ENCODE data around the gene TATDN2.
"Not testable (repeated sequence)": the region's sequence is repeated elsewhere in the genome, so short reads cannot be mapped to it uniquely, and the experiment has no call there.

Gene TATDN2

DNA sequence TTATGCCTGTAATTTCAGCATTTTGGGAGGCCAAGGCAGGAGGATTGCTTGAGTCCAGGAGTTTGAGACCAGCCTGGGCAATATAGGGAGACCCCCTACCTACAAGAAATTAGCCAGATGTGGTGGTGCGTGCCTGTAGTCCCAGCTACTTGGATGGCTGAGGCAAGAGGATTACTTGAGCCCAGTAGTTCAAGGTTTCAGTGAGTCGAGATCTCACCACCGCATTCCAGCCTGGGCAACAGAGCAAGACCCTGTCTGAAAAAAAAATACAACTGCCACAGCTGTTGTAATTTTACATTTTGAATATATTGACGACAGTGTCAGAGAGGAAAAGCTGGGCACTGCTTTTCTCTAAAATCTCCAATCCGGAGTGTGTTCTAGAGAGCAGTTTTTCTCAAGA is 21.2 kb downstream of the TATDN2 start:
- TF ChIP-seq CTCF (IDR thresholded peaks at IDR 0.05; ENCODE audit: control insufficient read depth, extremely low read depth, insufficient read depth): no peak
- no peak for DNase-seq (ENCODE audit: low read depth)

GRCh38 chr3:10272476-10272875 is 24.2 kb downstream of the TATDN2 start:
- not testable (repeated sequence) for DNase-seq (ENCODE audit: low read depth); H3K4me3 ChIP-seq (ENCODE audit: low read depth, low read length)

More for the DNA sequence above, 21.2 kb downstream of the TATDN2 start:
- no peak overlapping the region for H3K4me3 ChIP-seq (ENCODE audit: low read depth, low read length)

GRCh38 chr3:10272977-10273376 is 24.7 kb downstream of the TATDN2 start:
- no peak for TF ChIP-seq CTCF (IDR thresholded peaks at IDR 0.05; ENCODE audit: control insufficient read depth, extremely low read depth, insufficient read depth)
- DNase-seq (ENCODE audit: low read depth): no peak
- H3K4me3 ChIP-seq (ENCODE audit: low read depth, low read length): no peak overlapping the region

DNA sequence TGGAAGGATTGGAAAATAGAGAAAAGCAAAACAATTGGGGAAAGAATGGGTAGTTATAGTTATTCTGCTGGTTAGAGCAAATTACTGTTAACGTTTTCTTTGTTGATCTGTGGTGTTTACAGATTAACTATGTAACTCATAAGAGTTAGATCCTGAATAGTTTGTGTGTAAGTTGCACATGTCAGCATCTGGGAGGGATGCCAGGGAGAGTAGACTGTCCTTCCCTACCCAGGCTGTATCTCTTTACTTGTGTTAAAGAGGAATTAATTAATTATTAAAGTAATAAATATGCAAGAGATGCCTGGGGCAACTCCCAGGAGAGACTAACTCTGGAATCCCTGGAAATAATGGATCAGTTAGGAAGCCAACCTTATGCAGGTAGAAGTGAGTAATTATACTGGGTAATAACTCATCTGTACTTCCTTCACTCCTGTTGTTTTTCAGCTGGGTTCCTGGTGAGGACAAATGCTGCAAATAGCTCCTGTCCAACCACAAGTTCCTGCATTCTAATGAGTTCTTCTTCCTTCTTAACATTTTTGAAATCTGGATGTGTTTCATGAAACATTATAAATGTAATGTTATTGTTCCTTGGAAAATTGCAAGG is 25.5 kb downstream of the TATDN2 start:
- no peak for TF ChIP-seq CTCF (IDR thresholded peaks at IDR 0.05; ENCODE audit: control insufficient read depth, extremely low read depth, insufficient read depth)
- peak; percentile 55 for DNase-seq (ENCODE audit: low read depth)

DNA sequence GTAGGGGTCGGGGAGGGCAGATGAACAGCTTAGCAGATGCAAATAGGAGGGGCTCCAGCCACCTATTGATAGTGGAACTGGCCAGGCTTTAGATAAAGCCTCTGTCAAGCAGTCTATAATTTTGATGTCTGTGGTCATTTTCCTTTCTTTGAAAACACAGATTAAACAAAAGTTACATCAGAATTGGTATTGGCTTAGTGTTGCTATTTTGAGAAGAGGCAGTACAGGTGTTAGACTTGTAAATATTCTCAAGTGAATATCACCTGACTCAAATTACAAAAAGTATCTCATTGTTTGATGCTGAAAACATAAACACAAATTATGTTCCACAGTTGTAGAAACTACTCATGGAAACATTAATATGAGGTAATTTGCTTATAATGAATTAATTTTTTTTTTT is 26.3 kb downstream of the TATDN2 start:
- TF ChIP-seq CTCF (IDR thresholded peaks at IDR 0.05; ENCODE audit: control insufficient read depth, extremely low read depth, insufficient read depth): no peak
- no peak for DNase-seq (ENCODE audit: low read depth)
- no peak overlapping the region for H3K4me3 ChIP-seq (ENCODE audit: low read depth, low read length)

More for the DNA sequence above, 25.5 kb downstream of the TATDN2 start:
- no peak overlapping the region for H3K4me3 ChIP-seq (ENCODE audit: low read depth, low read length)

DNA sequence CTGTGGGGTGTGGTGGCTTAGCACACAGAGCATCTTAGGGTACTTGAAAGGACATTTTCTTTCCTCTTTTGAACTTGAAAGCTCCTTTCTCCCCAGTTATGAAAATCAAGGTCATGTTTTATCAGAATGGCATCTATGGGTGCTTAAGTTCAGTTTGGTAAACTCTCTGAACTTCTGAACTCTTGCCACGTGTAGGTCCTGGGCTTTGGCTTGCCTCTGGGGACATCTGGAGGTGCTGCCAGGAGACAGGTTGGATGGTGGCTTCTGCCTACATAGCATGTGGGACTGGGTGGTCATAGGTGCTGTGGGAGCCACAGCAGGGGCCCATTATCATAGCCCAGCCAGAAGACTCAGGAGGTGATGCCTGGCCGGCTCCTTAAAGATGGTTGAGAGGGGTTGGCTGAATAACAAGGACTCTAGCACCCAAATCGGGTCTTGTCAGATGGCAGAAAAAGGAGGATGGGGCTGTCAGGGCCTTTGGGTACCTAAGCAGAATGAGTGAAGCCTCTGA is 28.9 kb downstream of the TATDN2 start:
- no peak for TF ChIP-seq CTCF (IDR thresholded peaks at IDR 0.05; ENCODE audit: control insufficient read depth, extremely low read depth, insufficient read depth)
- no peak for DNase-seq (ENCODE audit: low read depth)
- H3K4me3 ChIP-seq (ENCODE audit: low read depth, low read length): no peak overlapping the region

DNA sequence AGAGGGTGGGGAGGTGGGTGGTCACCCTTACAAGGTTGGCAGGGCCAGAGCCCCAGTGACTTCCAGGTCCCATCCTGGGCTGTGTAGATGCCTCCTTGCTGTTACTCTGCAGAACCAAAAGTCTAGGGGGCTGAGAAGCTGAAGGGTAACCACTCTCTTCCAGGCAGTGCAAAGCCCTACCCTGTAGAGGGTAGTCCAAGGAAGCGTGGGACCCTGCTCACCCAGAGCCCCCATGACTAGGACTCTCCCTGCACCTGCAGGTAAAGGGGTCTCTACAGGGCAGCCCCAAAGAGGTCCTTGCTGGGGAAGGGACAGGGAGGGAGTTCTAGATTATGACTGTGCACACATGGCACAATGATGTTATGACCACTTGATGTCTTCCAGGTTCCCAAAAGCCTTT is 30.2 kb downstream of the TATDN2 start:
- no peak for TF ChIP-seq CTCF (IDR thresholded peaks at IDR 0.05; ENCODE audit: control insufficient read depth, extremely low read depth, insufficient read depth)
- no peak overlapping the region for H3K4me3 ChIP-seq (ENCODE audit: low read depth, low read length)
- no peak for DNase-seq (ENCODE audit: low read depth)
